ENCODE data around the gene SSH3. TPM values are rescaled to one million over a fixed set of nuclear protein-coding genes. Genes with fewer than 3 reads are reported as not detected.

Gene SSH3
- total RNA-seq, 3 donors from 2014 or later (not counting 1 experiment from before 2014, with no cell fraction given): 34.3 to 42.7 (median 38.1) TPM

- ATAC-seq (no peak), DNase-seq (no peak)
- Histone ChIP-seq H3K9me3 (ENCODE audit: control insufficient read depth, insufficient read depth, low read length) (no peaks in the 10 kb centered on the region), H3K4me3 (ENCODE audit: low read length) (no peak overlapping the region), H3K36me3 (ENCODE audit: control insufficient read depth, insufficient read depth, low read length) (peaks cover 42% of the 10 kb centered on the region), H3K4me1 (ENCODE audit: control insufficient read depth, insufficient read depth, low read length) (peaks cover 25% of the 10 kb centered on the region), H3K27ac (ENCODE audit: low read length) (no peak overlapping the region), H3K27me3 (ENCODE audit: control insufficient read depth, insufficient read depth, low read length) (no peaks in the 10 kb centered on the region)
- 96% methylated on average over 28 of the region's 28 CpGs for WGBS (ENCODE audit: insufficient coverage)
- Mint-ChIP-seq H3K36me3 (peaks cover 9% of the 10 kb centered on the region), H3K27me3 (ENCODE audit: low read depth in 2 of 2) (no peaks in the 10 kb centered on the region), H3K9me3 (no peaks in the 10 kb centered on the region), H3K4me3 (no peak overlapping the region), H3K4me1 (peaks cover 17 to 25% of the 10 kb centered on the region in 2 donors), H3K27ac (peak overlapping the region in 1 of 2 donors; percentile 82)
- intact Hi-C loops (cut with micrococcal nuclease): no loop called here
- TF ChIP-seq, protein P1, sequence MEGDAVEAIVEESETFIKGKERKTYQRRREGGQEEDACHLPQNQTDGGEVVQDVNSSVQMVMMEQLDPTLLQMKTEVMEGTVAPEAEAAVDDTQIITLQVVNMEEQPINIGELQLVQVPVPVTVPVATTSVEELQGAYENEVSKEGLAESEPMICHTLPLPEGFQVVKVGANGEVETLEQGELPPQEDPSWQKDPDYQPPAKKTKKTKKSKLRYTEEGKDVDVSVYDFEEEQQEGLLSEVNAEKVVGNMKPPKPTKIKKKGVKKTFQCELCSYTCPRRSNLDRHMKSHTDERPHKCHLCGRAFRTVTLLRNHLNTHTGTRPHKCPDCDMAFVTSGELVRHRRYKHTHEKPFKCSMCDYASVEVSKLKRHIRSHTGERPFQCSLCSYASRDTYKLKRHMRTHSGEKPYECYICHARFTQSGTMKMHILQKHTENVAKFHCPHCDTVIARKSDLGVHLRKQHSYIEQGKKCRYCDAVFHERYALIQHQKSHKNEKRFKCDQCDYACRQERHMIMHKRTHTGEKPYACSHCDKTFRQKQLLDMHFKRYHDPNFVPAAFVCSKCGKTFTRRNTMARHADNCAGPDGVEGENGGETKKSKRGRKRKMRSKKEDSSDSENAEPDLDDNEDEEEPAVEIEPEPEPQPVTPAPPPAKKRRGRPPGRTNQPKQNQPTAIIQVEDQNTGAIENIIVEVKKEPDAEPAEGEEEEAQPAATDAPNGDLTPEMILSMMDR (IDR thresholded peaks at IDR 0.05): no peak
These were observed 1.9 kb upstream of the SSH3 start for GRCh38 chr11:67301313-67301921.

GRCh38 chr11:67301951-67302516 is 1.3 kb upstream of the SSH3 start:
- Mint-ChIP-seq H3K27me3 (ENCODE audit: low read depth in 2 of 2) (no peaks in the 10 kb centered on the region), H3K27ac (peak overlapping the region; percentile 54 to 82), H3K36me3 (peaks cover 3% of the 10 kb centered on the region), H3K4me1 (peaks cover 13 to 25% of the 10 kb centered on the region in 2 donors), H3K9me3 (no peaks in the 10 kb centered on the region), H3K4me3 (peak overlapping the region; percentile 79)
- H3K4me3 ChIP-seq (ENCODE audit: low read length): no peak overlapping the region
- H3K4me1 ChIP-seq (ENCODE audit: control insufficient read depth, insufficient read depth, low read length): peaks cover 25% of the 10 kb centered on the region
- 96% methylated on average over 15 of the region's 15 CpGs for WGBS (ENCODE audit: insufficient coverage)
- TF ChIP-seq, protein P1 (IDR thresholded peaks at IDR 0.05): no peak
- no peaks in the 10 kb centered on the region for H3K27me3 ChIP-seq (ENCODE audit: control insufficient read depth, insufficient read depth, low read length)
- intact Hi-C loops (cut with micrococcal nuclease): loop anchor here (2.0 kb wide), 1 partner anchor 13 kb away; the partner anchor contains the start of gene ANKRD13D
- peak overlapping the region; percentile 43 for H3K27ac ChIP-seq (ENCODE audit: low read length)
- H3K9me3 ChIP-seq (ENCODE audit: control insufficient read depth, insufficient read depth, low read length): no peaks in the 10 kb centered on the region
- ATAC-seq (no peak), DNase-seq (no peak)
- H3K36me3 ChIP-seq (ENCODE audit: control insufficient read depth, insufficient read depth, low read length): peaks cover 38% of the 10 kb centered on the region

GRCh38 chr11:67302571-67303131 is 679 bp upstream of the SSH3 start:
- Mint-ChIP-seq H3K27ac (peak overlapping the region; percentile 54 to 82), H3K4me3 (peak overlapping the region; percentile 79), H3K36me3 (no peaks in the 10 kb centered on the region), H3K9me3 (no peaks in the 10 kb centered on the region), H3K4me1 (peaks cover 13 to 25% of the 10 kb centered on the region in 2 donors), H3K27me3 (ENCODE audit: low read depth in 2 of 2) (no peaks in the 10 kb centered on the region)
- Histone ChIP-seq H3K9me3 (ENCODE audit: control insufficient read depth, insufficient read depth, low read length) (no peaks in the 10 kb centered on the region), H3K27me3 (ENCODE audit: control insufficient read depth, insufficient read depth, low read length) (no peaks in the 10 kb centered on the region), H3K4me3 (ENCODE audit: low read length) (peak overlapping the region; percentile 50), H3K27ac (ENCODE audit: low read length) (peak overlapping the region; percentile 43), H3K36me3 (ENCODE audit: control insufficient read depth, insufficient read depth, low read length) (peaks cover 36% of the 10 kb centered on the region), H3K4me1 (ENCODE audit: control insufficient read depth, insufficient read depth, low read length) (peaks cover 25% of the 10 kb centered on the region)
- ATAC-seq (peak; percentile 52 to 77 (median 55)), DNase-seq (peak in 1 of 2 donors; percentile 43)
- intact Hi-C loops (cut with micrococcal nuclease): loop anchor here (2.0 kb wide), 1 partner anchor 14 kb away; the partner anchor contains the start of gene ANKRD13D
- WGBS (ENCODE audit: insufficient coverage): 42% methylated on average over 20 of the region's 23 CpGs
- TF ChIP-seq, protein P1 (IDR thresholded peaks at IDR 0.05): no peak
